ENCODE measurements around the gene PCSK4.
"Not testable (repeated sequence)": the region's sequence is repeated elsewhere in the genome, so short reads cannot be mapped to it uniquely, and the experiment has no call there.

PCSK4 gene

GRCh38 chr19:1490311-1491113 is at the start of gene PCSK4:
TSS of gene PCSK4 (minus strand) at chr19:1490350. CDS start at chr19:1490346, 4 bp downstream.
- DNase-seq (ENCODE audit: low spot score) = peak; percentile 98

- not testable (repeated sequence) for DNase-seq (ENCODE audit: low spot score)
Observed at GRCh38 chr19:1539749-1540148, 49.6 kb upstream of the PCSK4 start.

- peak; percentile 35 for DNase-seq (ENCODE audit: low spot score)
Observed at GRCh38 chr19:1538978-1539377, 48.8 kb upstream of the PCSK4 start.

GRCh38 chr19:1535699-1536098 is 45.5 kb upstream of the PCSK4 start:
- not testable (repeated sequence) for DNase-seq (ENCODE audit: low spot score)

GRCh38 chr19:1534972-1535371 is 44.8 kb upstream of the PCSK4 start:
- DNase-seq (ENCODE audit: low spot score) = no peak

- no peak for DNase-seq (ENCODE audit: low spot score)
Observed at GRCh38 chr19:1533510-1534150, 43.5 kb upstream of the PCSK4 start.

- DNase-seq (ENCODE audit: low spot score) = no peak
Observed at GRCh38 chr19:1532003-1532402, 41.9 kb upstream of the PCSK4 start.

GRCh38 chr19:1531587-1531986 is 41.4 kb upstream of the PCSK4 start:
- DNase-seq (ENCODE audit: low spot score) = no peak

GRCh38 chr19:1530856-1531255 is 40.7 kb upstream of the PCSK4 start:
- DNase-seq (ENCODE audit: low spot score) = not testable (repeated sequence)

- no peak for DNase-seq (ENCODE audit: low spot score)
Observed at GRCh38 chr19:1529430-1529816, 39.3 kb upstream of the PCSK4 start.

GRCh38 chr19:1528596-1529429 is 38.7 kb upstream of the PCSK4 start:
- DNase-seq (ENCODE audit: low spot score) = no peak

GRCh38 chr19:1527650-1528309 is 37.6 kb upstream of the PCSK4 start:
- no peak for DNase-seq (ENCODE audit: low spot score)

- DNase-seq (ENCODE audit: low spot score) = no peak
Observed at GRCh38 chr19:1526979-1527649, 37.0 kb upstream of the PCSK4 start.

GRCh38 chr19:1526066-1526778 is 36.1 kb upstream of the PCSK4 start:
- DNase-seq (ENCODE audit: low spot score) = no peak

GRCh38 chr19:1525343-1525742 is 35.2 kb upstream of the PCSK4 start:
- no peak for DNase-seq (ENCODE audit: low spot score)

- no peak for DNase-seq (ENCODE audit: low spot score)
Observed at GRCh38 chr19:1524972-1525325, 34.8 kb upstream of the PCSK4 start.

- no peak for DNase-seq (ENCODE audit: low spot score)
Observed at GRCh38 chr19:1524287-1524971, 34.3 kb upstream of the PCSK4 start.

- no peak for DNase-seq (ENCODE audit: low spot score)
Observed at GRCh38 chr19:1523412-1524286, 33.5 kb upstream of the PCSK4 start, which contains the start of gene PLK5. TSS of gene PLK5 (plus strand) at chr19:1524077. CDS start at chr19:1526997, 2,920 bp downstream.

GRCh38 chr19:1522838-1523237 is 32.7 kb upstream of the PCSK4 start:
- no peak for DNase-seq (ENCODE audit: low spot score)
